NCI-H510A treated with DMSO at 0.1 percent for 48 hours (cell line): Measurements from ENCODE around the gene YES1.
"Not testable (repeated sequence)": the region's sequence is repeated elsewhere in the genome, so short reads cannot be mapped to it uniquely, and the experiment has no call there.

ENCODE experiments used
- DNase-seq: peaks from one replicate; lab custom pipeline; 2025; lab: John Stamatoyannopoulos, UW

The YES1 gene

GRCh38 chr18:683531-683930, 128.5 kb downstream of the YES1 start:
- DNase-seq = no peak

GRCh38 chr18:682833-683232, 129.2 kb downstream of the YES1 start:
- no peak for DNase-seq

GRCh38 chr18:682416-682815, 129.6 kb downstream of the YES1 start:
- DNase-seq = not testable (repeated sequence)

GRCh38 chr18:681985-682384, 130.1 kb downstream of the YES1 start:
- no peak for DNase-seq

- DNase-seq = no peak
Measured at GRCh38 chr18:680392-680791, 131.7 kb downstream of the YES1 start.

- no peak for DNase-seq
Measured at GRCh38 chr18:679516-679915, 132.5 kb downstream of the YES1 start.

GRCh38 chr18:678482-679182, 133.4 kb downstream of the YES1 start:
- no peak for DNase-seq

- DNase-seq = no peak
Measured at GRCh38 chr18:677951-678381, 134.1 kb downstream of the YES1 start.

- DNase-seq = no peak
Measured at GRCh38 chr18:677145-677544, 134.9 kb downstream of the YES1 start.

GRCh38 chr18:676736-677135, 135.3 kb downstream of the YES1 start:
- no peak for DNase-seq

- DNase-seq = no peak
Measured at GRCh38 chr18:676069-676468, 136.0 kb downstream of the YES1 start.

- DNase-seq = no peak
Measured at GRCh38 chr18:675307-675706, 136.7 kb downstream of the YES1 start.

- DNase-seq = no peak
Measured at GRCh38 chr18:673769-674168, 138.3 kb downstream of the YES1 start.

GRCh38 chr18:673317-673716, 138.7 kb downstream of the YES1 start:
- DNase-seq = no peak
